GM18861 (cell line): ENCODE data around the gene USF3.

Experiments
- ATAC-seq: cut with Tn5 transposase; IDR thresholded peaks from one replicate; pipeline ENCODE4 v1.9.1; 2021; ENCODE audit not compliant: unreplicated experiment

The USF3 gene

GRCh38 chr3:113698956-113699355, 2.5 kb upstream of the USF3 start:
- ATAC-seq: no peak

GRCh38 chr3:113698213-113698742, 1.8 kb upstream of the USF3 start:
- no peak for ATAC-seq

DNA sequence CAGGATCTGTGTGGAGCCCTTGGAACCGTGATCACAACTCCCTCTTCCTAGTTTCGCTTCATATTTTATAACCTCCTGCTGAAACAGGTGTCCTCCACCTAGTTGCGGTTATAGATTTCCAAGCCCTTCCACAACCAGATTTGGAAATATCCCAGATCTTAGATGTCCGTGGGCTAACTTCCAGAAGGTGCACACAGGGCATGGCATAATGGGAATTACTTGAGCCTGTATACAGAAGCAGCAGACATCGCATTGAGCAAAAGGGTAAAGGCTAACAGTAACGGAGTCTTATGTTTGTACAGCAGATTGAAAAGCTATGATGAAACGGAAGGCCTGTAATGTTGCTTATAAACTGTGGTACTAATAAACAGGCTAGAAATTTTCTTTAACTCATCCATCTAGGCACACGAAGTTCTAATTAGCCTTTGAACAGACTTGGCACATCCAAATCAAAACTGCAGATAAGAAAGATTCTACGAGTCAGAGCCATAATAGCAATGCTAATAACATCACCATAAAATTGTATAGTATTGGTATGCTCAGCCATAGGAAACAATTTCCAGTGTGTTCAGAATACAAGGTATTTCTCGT, 1.2 kb upstream of the USF3 start:
- ATAC-seq: no peak

GRCh38 chr3:113696658-113697499, 437 bp upstream of the USF3 start:
- ATAC-seq: peak; percentile 93

GRCh38 chr3:113695431-113695785, 1.0 kb downstream of the USF3 start:
- no peak for ATAC-seq

- no peak for ATAC-seq
Observed at GRCh38 chr3:113690482-113690881, 6.0 kb downstream of the USF3 start.

DNA sequence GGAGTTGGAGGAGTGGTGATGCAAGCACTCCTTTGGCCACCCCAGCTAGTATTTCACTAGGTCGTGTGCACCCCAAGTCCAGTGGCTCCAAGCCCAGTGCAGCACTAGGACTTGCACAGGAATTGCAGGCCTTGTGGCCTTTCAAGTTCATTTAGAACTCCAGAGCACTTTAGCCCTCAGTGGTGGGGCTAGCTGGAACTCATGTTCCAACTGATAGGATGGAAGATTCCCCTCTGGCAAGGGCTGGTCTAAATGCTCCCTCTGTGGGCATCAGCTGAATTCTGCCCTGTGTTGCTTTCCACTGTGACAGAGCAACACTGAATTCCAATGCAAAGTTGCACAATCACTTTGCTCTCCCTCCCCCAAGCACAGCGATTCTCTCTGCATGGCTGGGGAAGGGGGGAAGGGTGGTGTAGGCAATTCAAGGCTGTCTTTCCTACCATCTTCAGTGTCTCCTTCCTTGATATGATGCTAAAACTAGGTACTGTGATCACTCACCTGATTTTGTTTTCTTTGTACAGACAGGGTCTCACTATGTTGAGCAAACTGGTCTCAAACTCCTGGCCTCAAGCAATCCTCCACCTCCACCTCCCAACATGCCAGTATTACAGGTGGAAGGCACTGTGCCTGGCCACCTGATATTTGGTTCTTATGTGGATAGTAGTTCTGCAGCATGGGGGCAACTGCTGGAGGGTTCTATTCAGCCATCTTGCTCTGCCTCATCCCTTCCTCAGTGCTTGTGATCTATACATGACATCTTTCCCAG, 10.3 kb downstream of the USF3 start:
- ATAC-seq: no peak

DNA sequence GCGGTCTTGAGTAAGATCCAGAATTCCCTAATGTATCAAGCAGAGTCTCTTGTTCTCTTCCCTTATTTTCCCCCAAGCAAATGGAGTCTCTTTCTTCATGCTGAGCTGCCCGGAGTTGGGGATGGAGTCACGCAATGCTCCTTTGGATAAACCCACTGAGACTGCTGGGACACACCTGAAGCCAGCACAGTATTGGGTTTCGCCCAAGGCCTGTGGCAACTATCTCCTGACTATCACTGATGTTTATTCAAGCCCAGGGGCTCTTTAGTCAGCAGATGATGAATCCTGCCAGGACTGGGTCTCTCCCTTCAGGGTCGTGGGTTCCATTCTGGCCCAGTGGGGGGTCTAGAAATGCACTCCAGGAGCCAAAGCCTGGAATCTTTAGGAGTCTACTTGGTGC, 11.3 kb downstream of the USF3 start:
- ATAC-seq: no peak

- no peak for ATAC-seq
Observed at GRCh38 chr3:113684271-113684819, 12.1 kb downstream of the USF3 start.

DNA sequence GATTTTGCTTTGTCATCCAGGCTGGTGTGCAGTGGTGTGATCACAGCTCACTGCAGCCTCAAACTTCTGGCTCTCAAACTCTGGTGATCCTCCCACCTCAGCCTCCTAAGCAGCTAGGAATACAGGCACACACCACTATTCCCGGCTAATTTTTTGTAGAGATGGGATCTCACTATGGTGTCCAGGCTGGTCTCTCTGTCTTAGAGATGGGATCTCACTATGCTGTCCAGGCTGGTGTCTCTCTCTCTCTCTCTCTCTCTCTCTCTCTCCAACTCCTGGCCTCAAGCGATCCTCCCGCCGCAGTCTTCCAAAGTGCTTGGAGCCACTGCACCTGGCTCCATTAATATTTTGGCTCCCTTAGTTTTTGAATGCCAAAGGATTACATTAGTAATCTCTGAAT, 17.7 kb downstream of the USF3 start:
- ATAC-seq: no peak

DNA sequence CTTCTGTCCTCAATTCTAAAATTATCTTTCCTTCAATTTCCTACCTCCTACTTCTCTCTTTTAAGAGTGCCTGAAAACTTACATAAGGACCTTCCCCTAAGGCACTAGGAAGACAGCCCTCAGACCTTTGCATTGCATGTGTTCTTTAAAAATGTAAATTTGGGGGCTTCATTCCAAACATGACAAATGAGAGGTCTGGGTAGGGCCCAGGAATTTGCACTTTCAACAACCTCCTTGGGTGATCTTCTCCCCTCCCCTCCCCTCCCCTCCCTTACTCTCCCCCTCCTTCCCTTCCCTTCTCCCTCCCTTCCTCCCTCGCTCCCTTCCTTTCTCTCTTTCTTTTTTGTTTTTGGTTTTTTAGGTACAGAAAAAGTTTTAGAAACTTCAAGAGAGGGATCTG, 18.7 kb downstream of the USF3 start:
- ATAC-seq: no peak

DNA sequence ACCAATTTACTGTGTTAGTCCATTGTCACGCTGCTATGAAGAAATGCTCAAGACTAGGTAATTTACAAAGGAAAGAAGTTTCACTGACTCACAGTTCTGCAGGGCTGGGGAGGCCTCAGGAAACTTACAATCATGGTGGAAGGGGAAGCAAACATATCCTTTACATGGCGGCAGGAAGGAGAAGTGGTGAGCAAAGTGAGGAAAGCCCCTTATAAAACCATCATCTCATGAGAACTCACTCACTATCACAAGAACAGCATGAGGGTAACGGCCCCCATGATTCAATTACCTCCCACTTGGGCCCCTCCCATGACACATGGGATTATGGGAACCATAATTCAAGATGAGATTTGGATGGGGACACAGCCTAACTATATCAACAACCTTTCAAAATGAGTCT, 20.2 kb downstream of the USF3 start:
- no peak for ATAC-seq

- no peak for ATAC-seq
Observed at GRCh38 chr3:113673593-113673992, 22.8 kb downstream of the USF3 start.

GRCh38 chr3:113668015-113668414, 28.4 kb downstream of the USF3 start:
- ATAC-seq: no peak

- ATAC-seq: no peak
Observed at GRCh38 chr3:113664523-113665094, 31.8 kb downstream of the USF3 start.

DNA sequence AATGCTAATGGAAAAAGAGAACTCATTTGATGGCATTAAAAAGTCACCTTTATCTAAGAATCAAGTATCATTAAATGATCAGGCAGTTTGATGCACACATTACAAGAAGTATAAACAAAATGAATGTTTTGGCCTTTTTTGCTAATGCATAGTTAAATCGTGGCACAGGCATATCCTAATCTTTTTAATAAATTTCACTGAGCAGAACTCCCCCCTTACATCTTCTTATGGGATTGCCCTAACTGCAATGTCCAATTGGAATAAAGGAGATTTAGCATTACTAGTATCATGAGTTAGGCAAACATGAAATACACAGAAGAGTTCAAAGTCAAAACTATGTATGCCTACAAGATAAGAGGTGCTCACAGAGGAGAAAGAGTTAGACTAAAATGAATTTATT, 32.7 kb downstream of the USF3 start:
- ATAC-seq: no peak

GRCh38 chr3:113663324-113663750, 33.1 kb downstream of the USF3 start:
- ATAC-seq: no peak

- no peak for ATAC-seq
Observed at GRCh38 chr3:113662824-113663223, 33.6 kb downstream of the USF3 start.

- no peak for ATAC-seq
Observed at GRCh38 chr3:113660896-113661295, 35.5 kb downstream of the USF3 start.

DNA sequence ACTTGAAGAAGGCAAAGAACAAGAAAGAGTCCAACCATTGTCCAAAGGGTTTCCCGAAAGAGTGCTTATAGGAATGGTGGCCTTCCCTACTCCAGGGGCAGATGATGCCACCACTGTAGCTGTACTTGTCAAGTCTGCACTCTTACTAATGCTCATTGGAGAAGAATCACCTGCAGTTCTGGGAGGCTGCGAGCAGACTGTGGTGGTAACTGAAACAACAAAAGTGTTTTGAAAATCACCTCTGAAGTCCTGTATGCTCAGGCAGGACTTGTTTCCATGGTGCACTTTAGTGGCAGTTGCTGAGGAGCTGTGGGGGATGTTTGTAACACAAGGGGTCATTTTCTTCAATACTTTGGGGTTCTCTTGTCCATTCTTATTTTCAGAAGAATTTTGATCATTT, 36.0 kb downstream of the USF3 start:
- ATAC-seq: no peak

DNA sequence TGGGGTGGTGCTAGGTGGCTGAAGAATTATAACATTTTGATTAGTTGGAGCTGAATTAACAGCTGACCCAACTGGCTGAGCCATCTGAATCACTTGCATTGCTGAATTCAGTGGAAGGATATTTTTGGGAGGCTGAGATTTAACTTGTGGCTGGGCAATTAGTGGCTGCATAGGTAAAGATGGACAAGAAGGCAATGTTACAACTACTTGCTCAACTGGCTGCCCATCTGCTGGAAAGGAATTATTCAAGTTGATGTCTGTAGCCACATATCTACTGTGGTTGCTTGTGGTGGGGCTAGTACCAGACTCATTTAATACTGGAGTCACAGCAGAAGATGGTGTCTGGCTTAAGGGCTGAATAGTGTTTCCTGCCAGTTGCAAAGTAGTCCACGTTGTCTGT, 36.4 kb downstream of the USF3 start:
- no peak for ATAC-seq
